SIG-M5 (cell line): Measurements from ENCODE around the gene NTMT2.
"Not testable (repeated sequence)": the region's sequence is repeated elsewhere in the genome, so short reads cannot be mapped to it uniquely, and the experiment has no call there.

Experiments
- DNase-seq: peaks from one replicate; lab custom pipeline; 2025; lab: John Stamatoyannopoulos, UW

Gene NTMT2

DNA sequence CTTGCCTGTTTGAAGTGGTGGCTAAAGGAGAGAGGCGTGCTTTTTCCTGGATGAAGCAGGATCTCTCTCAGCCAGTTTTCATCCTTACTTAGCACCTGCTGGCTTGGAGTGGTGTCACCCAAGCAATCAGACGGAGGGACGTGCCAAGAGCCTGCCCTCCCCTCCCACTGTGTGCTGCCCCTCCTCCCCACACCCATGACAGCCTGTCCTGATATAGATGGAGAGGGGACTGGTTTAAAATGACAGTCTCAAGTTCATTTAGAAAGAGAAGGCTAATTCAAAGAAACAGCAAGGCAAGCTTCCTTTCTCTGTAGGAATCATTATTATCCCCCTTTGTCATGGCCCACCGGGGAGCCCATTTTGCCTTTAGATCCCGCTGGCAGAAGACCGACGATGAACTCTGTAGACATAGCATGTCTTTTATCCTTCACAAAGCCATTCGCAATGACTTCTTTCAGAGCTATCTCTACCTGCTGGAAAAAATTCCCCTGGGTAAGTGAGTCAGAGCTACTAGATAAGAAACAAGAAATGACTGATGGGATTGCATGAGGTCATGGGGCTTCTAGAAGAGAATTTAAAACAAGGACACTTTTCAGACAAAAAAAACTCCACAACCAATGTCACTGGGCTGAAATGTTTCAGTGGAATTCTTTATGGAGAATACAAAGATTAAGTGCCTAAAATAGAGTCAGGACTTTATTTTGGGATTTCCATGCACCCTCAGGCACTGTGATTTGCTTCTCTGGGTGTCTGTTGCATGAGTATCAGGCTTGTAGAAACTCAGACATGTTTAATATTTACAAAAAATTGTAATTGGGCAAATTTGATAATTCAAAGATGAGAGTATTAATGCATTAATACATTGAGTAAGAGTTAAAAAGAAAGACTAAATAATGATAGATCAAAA lies at the start of gene NTMT2:
TSS of gene NTMT2 (plus strand) at position 190 of the 907 bp plus-strand sequence. CDS start at position 339, 149 bp downstream.
- DNase-seq, result no peak

DNA sequence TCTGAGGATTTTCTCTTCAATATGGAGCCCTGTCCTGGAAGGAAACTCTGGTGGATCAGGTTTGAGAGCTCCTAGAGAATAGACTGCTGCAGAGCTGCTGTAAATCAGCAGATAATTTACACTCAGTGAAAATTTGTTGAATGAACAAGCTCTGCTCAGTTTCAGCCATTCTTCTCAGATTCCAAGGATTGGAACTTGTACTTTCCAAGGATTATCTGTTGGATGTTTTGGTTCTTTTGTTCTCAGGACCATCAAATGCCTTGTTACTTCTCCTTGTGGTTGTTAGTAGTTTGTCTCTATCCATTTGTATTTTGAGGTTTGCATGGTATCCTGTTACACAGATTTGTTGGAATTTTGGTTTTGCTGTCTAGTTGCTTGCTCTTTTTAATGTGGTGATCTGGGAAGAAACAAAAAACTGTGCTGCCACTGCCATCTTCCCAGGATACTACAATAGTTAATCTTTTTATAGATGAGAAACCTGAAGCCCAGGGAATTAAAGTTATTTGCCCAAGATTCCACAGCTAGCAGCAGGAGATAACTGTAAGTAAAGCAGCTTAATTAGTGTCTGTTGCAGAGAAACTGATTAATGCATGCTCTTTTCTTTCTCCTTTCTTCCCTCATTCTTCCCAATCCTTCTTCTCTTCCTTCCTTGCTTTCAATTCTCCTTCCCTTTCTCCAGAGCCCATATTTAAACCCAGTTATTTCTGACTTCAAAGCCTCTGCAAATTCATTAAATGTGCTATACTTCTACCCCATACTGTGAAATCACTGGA lies 49.6 kb upstream of the NTMT2 start:
- DNase-seq, result no peak

GRCh38 chr1:170096806-170097340 lies 48.9 kb upstream of the NTMT2 start:
- DNase-seq, result no peak

DNA sequence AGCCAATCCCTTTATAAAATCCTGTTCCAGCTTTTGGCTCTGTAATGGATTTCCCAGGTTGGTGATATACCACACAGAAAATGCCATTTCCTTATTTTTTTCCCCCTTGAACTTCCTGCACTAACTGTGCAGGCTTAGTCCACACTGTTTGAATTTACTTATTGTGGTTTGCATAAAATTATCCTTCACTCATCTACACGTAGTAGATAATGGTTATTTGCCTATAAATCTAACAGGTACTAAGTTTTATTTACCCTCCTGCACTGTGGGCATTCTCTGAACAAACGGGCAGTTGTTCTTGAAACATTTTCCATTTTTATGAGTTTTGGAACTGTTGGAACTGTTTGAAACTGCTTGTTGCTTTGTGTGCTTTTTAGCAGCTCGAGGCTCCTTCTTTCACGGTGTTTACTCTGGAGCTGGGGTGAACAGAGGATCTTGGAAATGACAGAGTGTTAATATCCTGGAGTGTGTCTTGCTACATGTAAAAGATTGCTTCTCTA lies 48.3 kb upstream of the NTMT2 start:
- DNase-seq, result no peak

DNA sequence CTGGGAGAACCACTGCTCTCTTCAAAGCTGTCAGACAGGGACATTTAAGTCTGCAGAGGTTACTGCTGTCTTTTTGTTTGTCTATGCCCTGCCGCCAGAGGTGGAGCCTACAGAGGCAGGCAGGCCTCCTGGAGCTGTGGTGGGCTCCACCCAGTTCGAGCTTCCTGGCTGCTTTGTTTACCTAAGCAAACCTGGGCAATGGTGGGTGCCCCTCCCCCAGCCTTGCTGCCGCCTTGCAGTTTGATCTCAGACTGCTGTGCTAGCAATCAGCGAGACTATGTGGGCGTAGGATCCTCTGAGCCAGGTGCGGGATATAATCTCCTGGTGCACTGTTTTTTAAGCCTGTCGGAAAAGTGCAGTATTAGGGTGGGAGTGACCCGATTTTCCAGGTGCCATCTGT lies 32.6 kb upstream of the NTMT2 start:
- not testable (repeated sequence) for DNase-seq

DNA sequence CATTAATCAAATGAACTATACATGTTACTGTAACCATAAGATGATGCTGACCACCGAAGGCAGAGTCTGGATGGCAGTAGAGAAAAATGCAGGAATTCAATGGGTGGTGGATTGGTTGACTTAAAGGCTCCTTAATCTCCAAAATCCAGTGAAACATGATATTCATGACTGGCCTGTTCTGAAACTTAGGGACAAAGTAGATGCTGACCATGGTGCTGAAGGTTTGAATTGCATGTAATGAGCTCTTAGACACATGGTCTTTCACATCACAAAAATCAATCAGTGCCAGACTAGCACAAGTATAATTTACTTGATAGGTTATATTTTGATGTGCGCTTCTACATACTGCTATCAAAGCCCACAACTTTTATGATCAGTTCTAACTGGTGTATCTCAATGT lies 30.9 kb upstream of the NTMT2 start:
- DNase-seq, result no peak

DNA sequence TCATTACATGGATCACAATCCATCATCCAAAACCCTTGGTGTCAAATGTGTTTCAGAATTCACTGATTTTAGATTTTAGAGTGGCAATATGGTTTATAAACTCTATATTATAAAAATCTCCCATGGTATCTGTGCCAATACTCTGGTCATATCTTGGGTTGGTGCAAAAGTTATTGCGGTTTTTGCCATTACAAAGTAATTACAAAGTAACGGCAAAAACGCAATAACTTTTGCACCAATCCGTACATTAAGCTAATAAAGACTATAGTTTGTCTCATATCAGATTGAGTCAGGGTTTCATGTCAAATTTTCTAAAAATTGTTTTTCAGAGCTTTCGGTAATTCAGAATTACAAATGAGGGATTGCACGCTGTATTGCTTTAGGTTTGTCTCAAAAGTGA lies 23.4 kb upstream of the NTMT2 start:
- DNase-seq, result no peak

DNA sequence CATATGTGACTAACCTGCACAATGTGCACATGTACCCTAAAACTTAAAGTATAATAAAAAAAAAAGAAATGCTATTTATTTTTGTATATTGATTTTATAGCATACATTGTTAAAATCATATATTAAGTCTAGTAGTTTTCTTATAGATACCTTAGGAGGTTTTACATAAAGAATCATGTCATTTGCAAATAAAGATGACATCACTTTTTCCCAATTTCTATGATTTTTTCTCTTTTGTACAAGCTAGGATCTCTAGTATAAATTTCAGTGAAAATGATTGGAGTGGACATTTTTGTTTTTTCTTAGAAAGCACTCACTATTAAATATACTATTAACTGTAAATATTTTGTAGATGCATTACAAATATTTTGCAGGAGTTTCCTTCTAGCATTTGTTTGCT lies 20.5 kb upstream of the NTMT2 start:
- DNase-seq, result no peak

GRCh38 chr1:170126696-170127095 lies 19.1 kb upstream of the NTMT2 start:
- DNase-seq, result no peak

DNA sequence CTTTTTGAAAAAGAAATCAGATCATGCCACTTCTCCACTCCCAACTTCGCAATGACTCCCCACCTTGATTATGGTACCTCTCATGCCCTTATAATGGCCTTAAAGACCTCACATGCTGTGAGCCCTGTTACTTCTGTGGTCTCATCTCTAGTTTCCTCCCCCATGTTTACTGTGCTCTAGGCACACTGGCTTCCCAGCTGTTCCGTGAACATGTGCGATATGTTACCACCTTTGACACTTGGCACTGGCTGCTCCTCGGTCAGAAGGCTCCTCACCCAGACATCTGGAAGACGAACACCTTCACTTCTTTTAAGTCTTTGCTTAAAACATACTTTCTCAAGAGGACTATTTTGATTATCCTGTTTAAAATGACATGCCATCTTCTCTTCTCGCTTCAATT lies 14.3 kb upstream of the NTMT2 start:
- no peak for DNase-seq

DNA sequence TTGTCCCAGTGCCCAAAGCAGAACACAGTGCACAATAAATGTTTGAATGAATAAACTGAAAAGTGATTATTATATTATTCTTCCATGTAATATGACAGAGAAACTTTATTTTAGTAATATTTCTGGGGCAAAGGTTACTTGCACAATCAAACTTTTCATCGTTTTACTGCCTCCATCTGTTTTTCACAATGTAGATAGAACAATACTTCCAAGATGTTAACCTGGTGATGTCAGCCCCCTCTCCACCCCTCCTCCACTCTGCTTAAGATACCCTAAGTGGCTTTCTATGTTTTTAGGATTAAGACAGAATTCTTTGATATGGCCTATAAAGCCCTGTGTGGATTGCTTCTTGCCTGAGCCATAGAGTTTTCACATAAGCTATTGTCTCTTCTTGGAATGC lies 13.8 kb upstream of the NTMT2 start:
- DNase-seq, result no peak

- no peak for DNase-seq
Observed at GRCh38 chr1:170133766-170134495, 11.8 kb upstream of the NTMT2 start.

DNA sequence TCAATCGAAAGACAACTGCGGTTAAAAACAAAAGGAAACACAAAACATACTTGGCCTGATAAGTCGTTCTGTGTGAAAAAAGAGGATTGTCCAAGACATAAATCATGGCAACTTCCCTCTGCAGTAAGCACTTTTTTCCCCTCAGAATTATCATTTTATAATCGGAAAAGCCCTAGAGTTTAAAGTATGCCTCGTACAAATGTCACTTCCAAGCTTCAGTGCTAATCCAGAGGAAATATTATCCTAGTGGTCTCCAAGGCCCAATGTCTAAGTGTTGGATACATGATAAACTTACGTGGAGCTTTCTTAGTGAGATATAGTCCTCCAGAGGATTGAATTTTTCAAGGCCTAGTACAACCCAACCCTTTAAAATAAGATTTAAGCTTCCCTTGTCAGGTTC lies 11.2 kb upstream of the NTMT2 start:
- DNase-seq, result no peak

- no peak for DNase-seq
Observed at GRCh38 chr1:170140371-170140770, 5.4 kb upstream of the NTMT2 start.

- no peak for DNase-seq
Observed at GRCh38 chr1:170145061-170145460, 698 bp upstream of the NTMT2 start.

GRCh38 chr1:170146720-170147263 lies 1.0 kb downstream of the NTMT2 start:
- DNase-seq, result no peak

DNA sequence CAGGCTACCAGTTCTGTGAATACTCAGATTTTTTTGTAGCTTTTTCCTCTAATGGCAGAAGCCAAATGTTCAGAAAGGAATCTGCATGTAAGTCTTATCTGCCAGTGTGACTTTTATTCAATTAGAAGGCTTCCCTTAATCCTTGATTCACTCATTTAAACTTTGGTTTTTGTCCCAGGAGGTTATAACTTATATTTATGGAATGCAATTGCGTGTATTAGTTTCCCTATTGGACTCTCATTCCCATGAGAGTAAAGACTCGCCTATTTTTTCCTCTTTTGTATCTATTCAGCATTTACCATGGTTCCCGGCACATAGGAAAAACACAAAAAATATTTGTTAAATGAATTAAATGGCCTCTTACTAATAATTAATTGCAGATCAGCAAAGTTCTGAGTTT lies 3.5 kb downstream of the NTMT2 start:
- no peak for DNase-seq

DNA sequence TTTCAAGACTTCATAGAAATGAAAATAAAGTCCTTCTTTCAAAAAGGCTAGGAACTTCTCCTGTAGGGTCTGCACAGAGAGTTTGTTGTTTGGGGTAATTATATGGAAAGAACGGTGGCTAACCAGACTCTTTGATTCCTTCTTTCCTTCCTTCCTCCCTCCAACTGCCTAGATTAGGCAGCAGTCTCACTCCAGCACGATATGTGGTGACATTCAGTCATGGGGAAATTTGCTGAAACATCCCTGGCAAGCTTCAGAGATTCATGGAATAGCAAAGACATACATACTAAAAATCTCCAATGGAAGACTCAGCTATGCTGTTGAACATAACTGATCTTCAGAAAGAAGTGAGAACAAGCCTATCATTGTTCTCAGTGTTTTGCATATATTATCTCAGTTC lies 4.3 kb downstream of the NTMT2 start:
- no peak for DNase-seq

- no peak for DNase-seq
Observed at GRCh38 chr1:170150921-170151320, 5.2 kb downstream of the NTMT2 start.

GRCh38 chr1:170153417-170153816 lies 7.7 kb downstream of the NTMT2 start:
- no peak for DNase-seq

GRCh38 chr1:170155055-170155454 lies 9.3 kb downstream of the NTMT2 start:
- DNase-seq, result no peak

- DNase-seq, result no peak
Observed at GRCh38 chr1:170156594-170156993, 10.8 kb downstream of the NTMT2 start.
